GM15510 (cell line): ENCODE measurements around the gene TNFRSF8.

ENCODE experiments used
- POLR2A ChIP-seq: IDR thresholded peaks from 3 replicates; pipeline ENCODE4 v1.6.1; 2011; ENCODE audit warnings: borderline replicate concordance; ENCODE audit not compliant: insufficient read length; ENCODE audit errors: extremely low read depth

TNFRSF8 gene

GRCh38 chr1:12032161-12032621 lies 30.9 kb upstream of the TNFRSF8 start:
- TF ChIP-seq POLR2A: no peak

- TF ChIP-seq POLR2A: no peak
These were observed 28.7 kb upstream of the TNFRSF8 start for GRCh38 chr1:12034381-12034801.

- no peak for TF ChIP-seq POLR2A
These were observed 27.8 kb upstream of the TNFRSF8 start for GRCh38 chr1:12035312-12035711.

- no peak for TF ChIP-seq POLR2A
These were observed 25.4 kb upstream of the TNFRSF8 start for GRCh38 chr1:12037486-12038355.

GRCh38 chr1:12038356-12039163 lies 24.5 kb upstream of the TNFRSF8 start:
- TF ChIP-seq POLR2A: no peak

- no peak for TF ChIP-seq POLR2A
These were observed 24.0 kb upstream of the TNFRSF8 start for GRCh38 chr1:12039164-12039525.

GRCh38 chr1:12040457-12041051 lies 22.5 kb upstream of the TNFRSF8 start:
- no peak for TF ChIP-seq POLR2A

GRCh38 chr1:12046749-12047119 lies 16.4 kb upstream of the TNFRSF8 start:
- no peak for TF ChIP-seq POLR2A

- peak; percentile 42 for TF ChIP-seq POLR2A
These were observed 15.8 kb upstream of the TNFRSF8 start for GRCh38 chr1:12047120-12047876.

- no peak for TF ChIP-seq POLR2A
These were observed 14.7 kb upstream of the TNFRSF8 start for GRCh38 chr1:12048372-12048771.

GRCh38 chr1:12049616-12050015 lies 13.5 kb upstream of the TNFRSF8 start:
- TF ChIP-seq POLR2A: no peak

- no peak for TF ChIP-seq POLR2A
These were observed 11.7 kb upstream of the TNFRSF8 start for GRCh38 chr1:12051361-12051760.

- TF ChIP-seq POLR2A: peak; percentile 48
These were observed 11.0 kb upstream of the TNFRSF8 start for GRCh38 chr1:12052008-12052573.

GRCh38 chr1:12052997-12053686 lies 10.0 kb upstream of the TNFRSF8 start:
- no peak for TF ChIP-seq POLR2A
